Ishikawa (cell line): ENCODE measurements around the gene NDP.

Experiments used
- CEBPB ChIP-seq: IDR thresholded peaks from 2 replicates; pipeline ENCODE4 v1.6.1; 2012
- CREB1 ChIP-seq: IDR thresholded peaks from 2 replicates; pipeline ENCODE4 v1.6.1; 2012; ENCODE audit warnings: low read depth
- EGR1 ChIP-seq: IDR thresholded peaks from 2 replicates; pipeline ENCODE4 v1.6.1; 2012
- EP300 ChIP-seq: IDR thresholded peaks from 2 replicates; pipeline ENCODE4 v1.6.1; 2012; ENCODE audit warnings: borderline replicate concordance
- FOXM1 ChIP-seq: IDR thresholded peaks from 2 replicates; pipeline ENCODE4 v1.6.1; 2012; ENCODE audit warnings: low read depth, borderline replicate concordance
- NFIC ChIP-seq: IDR thresholded peaks from 2 replicates; pipeline ENCODE4 v1.6.1; 2012
- RAD21 ChIP-seq: IDR thresholded peaks from 2 replicates; pipeline ENCODE4 v1.6.1; 2012; ENCODE audit warnings: low read depth
- TAF1 ChIP-seq: IDR thresholded peaks from 2 replicates; pipeline ENCODE4 v1.6.1; 2012; ENCODE audit warnings: low read depth, mild to moderate bottlenecking
- YY1 ChIP-seq: IDR thresholded peaks from 2 replicates; pipeline ENCODE4 v1.6.1; 2012; ENCODE audit warnings: low read depth
- ZBTB7A ChIP-seq: IDR thresholded peaks from 2 replicates; pipeline ENCODE4 v1.6.1; 2012; ENCODE audit warnings: low read depth
- TF ChIP-seq, protein P1 (sequence below): IDR thresholded peaks from 2 replicates; pipeline ENCODE4 v1.6.1; 2012
- TF ChIP-seq, protein P2 (sequence below): IDR thresholded peaks from 2 replicates; pipeline ENCODE4 v1.6.1; 2012; ENCODE audit warnings: low read depth, mild to moderate bottlenecking
- TF ChIP-seq, protein P3 (sequence below): IDR thresholded peaks from 2 replicates; pipeline ENCODE4 v1.6.1; 2012

DNA sequence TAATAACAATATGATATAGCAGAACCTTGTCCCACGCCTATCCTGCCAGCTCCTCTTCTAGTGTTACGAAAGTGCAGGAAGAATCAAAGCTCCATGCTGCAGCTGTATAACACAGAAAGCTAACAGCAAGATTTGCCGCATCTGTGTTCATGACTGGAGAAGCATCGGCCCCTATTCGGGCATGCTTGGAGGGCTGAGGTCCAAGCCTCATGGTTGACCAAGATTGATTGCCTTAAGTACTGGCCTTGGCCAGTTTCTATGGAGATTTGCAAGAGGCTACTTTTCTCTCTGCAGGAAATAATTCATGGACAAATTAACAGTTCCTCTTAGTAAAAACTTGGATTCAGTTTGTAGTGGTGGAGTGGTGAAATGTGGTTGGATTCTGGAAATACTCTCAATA lies 12.9 kb upstream of the NDP start:
- TF ChIP-seq FOXM1 = no peak
- no peak for TF ChIP-seq TAF1
- no peak for TF ChIP-seq CEBPB
- no peak for TF ChIP-seq RAD21
- TF ChIP-seq, protein P1, sequence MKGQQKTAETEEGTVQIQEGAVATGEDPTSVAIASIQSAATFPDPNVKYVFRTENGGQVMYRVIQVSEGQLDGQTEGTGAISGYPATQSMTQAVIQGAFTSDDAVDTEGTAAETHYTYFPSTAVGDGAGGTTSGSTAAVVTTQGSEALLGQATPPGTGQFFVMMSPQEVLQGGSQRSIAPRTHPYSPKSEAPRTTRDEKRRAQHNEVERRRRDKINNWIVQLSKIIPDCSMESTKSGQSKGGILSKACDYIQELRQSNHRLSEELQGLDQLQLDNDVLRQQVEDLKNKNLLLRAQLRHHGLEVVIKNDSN = no peak
- TF ChIP-seq CREB1 = no peak
- TF ChIP-seq EP300 = no peak
- TF ChIP-seq, protein P2, sequence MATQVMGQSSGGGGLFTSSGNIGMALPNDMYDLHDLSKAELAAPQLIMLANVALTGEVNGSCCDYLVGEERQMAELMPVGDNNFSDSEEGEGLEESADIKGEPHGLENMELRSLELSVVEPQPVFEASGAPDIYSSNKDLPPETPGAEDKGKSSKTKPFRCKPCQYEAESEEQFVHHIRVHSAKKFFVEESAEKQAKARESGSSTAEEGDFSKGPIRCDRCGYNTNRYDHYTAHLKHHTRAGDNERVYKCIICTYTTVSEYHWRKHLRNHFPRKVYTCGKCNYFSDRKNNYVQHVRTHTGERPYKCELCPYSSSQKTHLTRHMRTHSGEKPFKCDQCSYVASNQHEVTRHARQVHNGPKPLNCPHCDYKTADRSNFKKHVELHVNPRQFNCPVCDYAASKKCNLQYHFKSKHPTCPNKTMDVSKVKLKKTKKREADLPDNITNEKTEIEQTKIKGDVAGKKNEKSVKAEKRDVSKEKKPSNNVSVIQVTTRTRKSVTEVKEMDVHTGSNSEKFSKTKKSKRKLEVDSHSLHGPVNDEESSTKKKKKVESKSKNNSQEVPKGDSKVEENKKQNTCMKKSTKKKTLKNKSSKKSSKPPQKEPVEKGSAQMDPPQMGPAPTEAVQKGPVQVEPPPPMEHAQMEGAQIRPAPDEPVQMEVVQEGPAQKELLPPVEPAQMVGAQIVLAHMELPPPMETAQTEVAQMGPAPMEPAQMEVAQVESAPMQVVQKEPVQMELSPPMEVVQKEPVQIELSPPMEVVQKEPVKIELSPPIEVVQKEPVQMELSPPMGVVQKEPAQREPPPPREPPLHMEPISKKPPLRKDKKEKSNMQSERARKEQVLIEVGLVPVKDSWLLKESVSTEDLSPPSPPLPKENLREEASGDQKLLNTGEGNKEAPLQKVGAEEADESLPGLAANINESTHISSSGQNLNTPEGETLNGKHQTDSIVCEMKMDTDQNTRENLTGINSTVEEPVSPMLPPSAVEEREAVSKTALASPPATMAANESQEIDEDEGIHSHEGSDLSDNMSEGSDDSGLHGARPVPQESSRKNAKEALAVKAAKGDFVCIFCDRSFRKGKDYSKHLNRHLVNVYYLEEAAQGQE = no peak
- TF ChIP-seq YY1 = no peak
- TF ChIP-seq NFIC = no peak
- TF ChIP-seq, protein P3, sequence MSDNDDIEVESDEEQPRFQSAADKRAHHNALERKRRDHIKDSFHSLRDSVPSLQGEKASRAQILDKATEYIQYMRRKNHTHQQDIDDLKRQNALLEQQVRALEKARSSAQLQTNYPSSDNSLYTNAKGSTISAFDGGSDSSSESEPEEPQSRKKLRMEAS = no peak
- no peak for TF ChIP-seq EGR1
- no peak for TF ChIP-seq ZBTB7A
